HepG2 (cell line): ENCODE measurements around the gene GABRG3. TPM values are rescaled to one million over a fixed set of nuclear protein-coding genes. Genes with fewer than 3 reads are reported as not detected.

Experiments
- ATAC-seq: fragments of 200-7000 bp; cut with Tn5 transposase; 3 replicates; pipeline ENCODE4 v1.9.1; 2020; ENCODE audit warnings: mild to moderate bottlenecking, moderate library complexity
- BruUV-seq: library from RNA; stranded (reverse); fragments of 400-500 nt; replicated peaks from 2 replicates; lab custom pipeline; 2021; lab: Mats Ljungman, UMichigan
- CTCF ChIA-PET: fragments of 300-600 bp; formaldehyde crosslinking; extraction: SDS; loops from one replicate; lab custom pipeline; 2021; ENCODE audit warnings: low total read pairs, inconsistent platforms, low intra/inter-chr PET ratio; lab: Yijun Ruan, JAX
- POLR2A ChIA-PET: fragments of 350-600 bp; sonication (Branson Sonifier 250); formaldehyde crosslinking; loops from one replicate; lab custom pipeline; 2020; ENCODE audit warnings: antibody characterized with exemption, inconsistent platforms; lab: Yijun Ruan, JAX
- DNase-seq: peaks from one replicate; pipeline ENCODE4 v3.0.0-alpha.2; 2015; ENCODE audit warnings: low spot score
- FAIRE-seq: peaks from 3 replicates; lab custom pipeline; 2011; peaks lifted over from hg19 to GRCh38; lab: Jason Lieb, UNC
- H2AFZ ChIP-seq: one replicate; pipeline ENCODE4 v1.6.1; 2011; ENCODE audit warnings: low read length, inconsistent platforms
- H3K27ac ChIP-seq: fragments of 300-600 bp; 3 replicates; pipeline ENCODE4 v1.8.0; 2011; ENCODE audit warnings: mixed run types, mild to moderate bottlenecking, mixed read lengths, low read length, inconsistent platforms; ENCODE audit not compliant: insufficient read depth; ENCODE audit errors: extremely low read length
- H3K27me3 ChIP-seq, 2 experiments: fragments of 200-600 bp in 1 of 2; 2 replicates in 1 of 2; 3 replicates in 1 of 2; pipeline versions ENCODE4 v1.6.0 to v1.8.0; 2011; ENCODE audit warnings: low read length in 2 of 2, mild to moderate bottlenecking in 2 of 2, moderate library complexity in 2 of 2, inconsistent platforms in 1 of 2; ENCODE audit not compliant: insufficient read depth in 2 of 2, control insufficient read depth in 1 of 2
- H3K36me3 ChIP-seq, 2 experiments: fragments of 200-600 bp in 1 of 2; replicated peaks in 1 of 2; 2 replicates in 1 of 2; 3 replicates in 1 of 2; pipeline versions ENCODE4 v1.5.1 to v1.8.0; 2011; ENCODE audit warnings: low read length in 2 of 2, inconsistent platforms in 1 of 2; ENCODE audit not compliant: insufficient read depth in 2 of 2, control insufficient read depth in 1 of 2
- H3K4me1 ChIP-seq: 2 replicates; pipeline ENCODE4 v1.5.1; 2012; ENCODE audit warnings: low read length, inconsistent platforms; ENCODE audit not compliant: insufficient read depth
- H3K4me2 ChIP-seq: 2 replicates; pipeline ENCODE4 v1.6.0; 2011; ENCODE audit warnings: low read depth, low read length, inconsistent platforms
- H3K4me3 ChIP-seq, 3 experiments: fragments of 200-600 bp in 1 of 3; sonication (generic), shearing (Covaris generic) in 1 of 3; replicated peaks in 1 of 3; 2 replicates each; pipeline ENCODE4 v1.5.1; 2011 to 2016; ENCODE audit warnings: low read length in 3 of 3, inconsistent platforms in 2 of 3, low read depth in 2 of 3, mild to moderate bottlenecking in 2 of 3, control low read depth in 1 of 3, mixed read lengths in 1 of 3; ENCODE audit not compliant: insufficient read depth in 1 of 3
- H3K79me2 ChIP-seq: one replicate; pipeline ENCODE4 v1.6.1; 2011; ENCODE audit warnings: low read length, inconsistent platforms; ENCODE audit not compliant: insufficient read depth
- H3K9ac ChIP-seq: 2 replicates; pipeline ENCODE4 v1.6.0; 2011; ENCODE audit warnings: mild to moderate bottlenecking, low read depth, low read length, inconsistent platforms; ENCODE audit not compliant: insufficient read depth
- H3K9me3 ChIP-seq: 2 replicates; pipeline ENCODE4 v1.5.1; 2012; ENCODE audit warnings: mild to moderate bottlenecking, low read length
- H4K20me1 ChIP-seq: 2 replicates; pipeline ENCODE4 v1.6.0; 2011; ENCODE audit warnings: inconsistent platforms, mild to moderate bottlenecking, low read length, moderate library complexity; ENCODE audit not compliant: insufficient read depth
- HNRNPLL ChIP-seq: fragments of 200-400 bp; formaldehyde crosslinking; IDR thresholded peaks from 2 replicates; pipeline ENCODE4 v1.6.1; 2017; ENCODE audit warnings: mild to moderate bottlenecking, low read depth, low read length; ENCODE audit not compliant: poor library complexity, severe bottlenecking
- KLF11 ChIP-seq: IDR thresholded peaks from 2 replicates; pipeline ENCODE4 v1.6.1; 2016; ENCODE audit warnings: missing compliant biosample characterization
- KLF9 ChIP-seq: IDR thresholded peaks from 2 replicates; pipeline ENCODE4 v1.6.1; 2016; ENCODE audit warnings: low read depth
- MED1 ChIP-seq: sonication (generic); formaldehyde crosslinking; IDR thresholded peaks from 2 replicates; pipeline ENCODE4 v1.4.0; 2020; ENCODE audit warnings: missing genetic modification reagents
- SETDB1 ChIP-seq: sonication (generic); formaldehyde crosslinking; IDR thresholded peaks from 2 replicates; pipeline ENCODE4 v1.5.1; 2020; ENCODE audit warnings: missing genetic modification reagents, mild to moderate bottlenecking, borderline replicate concordance
- STAG1 ChIP-seq: sonication (generic); formaldehyde crosslinking; IDR thresholded peaks from 2 replicates; pipeline ENCODE4 v1.4.0; 2020; ENCODE audit warnings: missing genetic modification reagents
- ZBTB1 ChIP-seq: sonication (generic); formaldehyde crosslinking; IDR thresholded peaks from 2 replicates; pipeline ENCODE4 v1.4.0; 2020; ENCODE audit warnings: missing genetic modification reagents, borderline replicate concordance
- ZBTB38 ChIP-seq: sonication (generic); formaldehyde crosslinking; IDR thresholded peaks from 2 replicates; pipeline ENCODE4 v1.5.1; 2020; ENCODE audit warnings: mild to moderate bottlenecking, missing genetic modification reagents
- ZBTB42 ChIP-seq: sonication (generic); formaldehyde crosslinking; IDR thresholded peaks from 2 replicates; pipeline ENCODE4 v1.5.0; 2020; ENCODE audit warnings: mild to moderate bottlenecking, missing genetic modification reagents
- ZFP1 ChIP-seq: IDR thresholded peaks from 2 replicates; pipeline ENCODE4 v1.6.1; 2016
- ZKSCAN1 ChIP-seq: fragments of 150-350 bp; IDR thresholded peaks from 2 replicates; pipeline ENCODE4 v1.6.1; 2014; ENCODE audit warnings: low read length
- ZNF180 ChIP-seq: sonication (generic); formaldehyde crosslinking; IDR thresholded peaks from 2 replicates; pipeline ENCODE4 v1.4.0; 2020; ENCODE audit warnings: low read depth, missing genetic modification reagents, borderline replicate concordance
- ZNF326 ChIP-seq: sonication (generic); formaldehyde crosslinking; IDR thresholded peaks from 2 replicates; pipeline ENCODE4 v1.4.0; 2020; ENCODE audit warnings: missing genetic modification reagents, borderline replicate concordance
- ZNF335 ChIP-seq: sonication (generic); formaldehyde crosslinking; IDR thresholded peaks from 2 replicates; pipeline ENCODE4 v1.4.0; 2020; ENCODE audit warnings: missing genetic modification reagents
- ZNF484 ChIP-seq: sonication (generic); formaldehyde crosslinking; IDR thresholded peaks from 2 replicates; pipeline ENCODE4 v1.5.1; 2020; ENCODE audit warnings: mild to moderate bottlenecking, low read depth, missing genetic modification reagents, borderline replicate concordance
- ZNF629 ChIP-seq: sonication (generic); formaldehyde crosslinking; conservative IDR thresholded peaks from 2 replicates; pipeline ENCODE4 v1.5.0; 2020; ENCODE audit warnings: missing genetic modification reagents
- WGBS: methylation state at CpG from one replicate; pipeline ENCODE4 v1.1.6; 2017; ENCODE audit warnings: low lambda C conversion rate; 5-methylcytosine and 5-hydroxymethylcytosine counted together
- in situ Hi-C: cut with HindIII; loops from 2 replicates; pipeline ENCODE4 v1.10.0; 2017; ENCODE audit warnings: low pct_unique_long_range_greater_than_20kb; ENCODE audit not compliant: extremely low pct_ligation_motif_present
- intact Hi-C: fragments of 100-400 bp; cut with micrococcal nuclease; formaldehyde crosslinking; loops from one replicate; pipeline ENCODE4 v1.10.0; 2022; ENCODE audit not compliant: unreplicated experiment
- polyA plus RNA-seq, 8 experiments: library from polyadenylated mRNA; depleted of rRNA in 3 of 8; stranded (reverse) in 7 of 8; unstranded in 1 of 8; fragments of >200 nt; fragmentation: Illumina TruSeq in 4 of 8; extraction: Trizol in 4 of 8; gene quantifications; 2 replicates each; pipeline versions ENCODE4 v1.2.1 to v1.2.3, GENCODE V29; 2011 to 2016; ENCODE audit warnings: low read depth in 4 of 8, missing spikeins in 1 of 8, mixed read lengths in 1 of 8; ENCODE audit not compliant: insufficient read depth in 1 of 8
- total RNA-seq, 5 experiments: library from RNA; depleted of rRNA; stranded (reverse); fragments of >200 nt; fragmentation: Illumina TruSeq; extraction: Trizol; gene quantifications; 2 replicates each; pipeline ENCODE4 v1.2.3, GENCODE V29; 2016; ENCODE audit warnings: low read depth in 1 of 5
- TF ChIP-seq, protein P1 (sequence below): sonication (generic); formaldehyde crosslinking; IDR thresholded peaks from 2 replicates; pipeline ENCODE4 v1.4.0; 2020; ENCODE audit warnings: mild to moderate bottlenecking, missing genetic modification reagents
- TF ChIP-seq, protein P2 (sequence below): sonication (generic); formaldehyde crosslinking; IDR thresholded peaks from 2 replicates; pipeline ENCODE4 v1.4.0; 2020; ENCODE audit warnings: mild to moderate bottlenecking, missing genetic modification reagents

GABRG3 gene
- total and polyA plus RNA-seq, 2 of the 13 experiments (the other 11 are each of a cell fraction or from before 2014, with no cell fraction given): not detected

DNA sequence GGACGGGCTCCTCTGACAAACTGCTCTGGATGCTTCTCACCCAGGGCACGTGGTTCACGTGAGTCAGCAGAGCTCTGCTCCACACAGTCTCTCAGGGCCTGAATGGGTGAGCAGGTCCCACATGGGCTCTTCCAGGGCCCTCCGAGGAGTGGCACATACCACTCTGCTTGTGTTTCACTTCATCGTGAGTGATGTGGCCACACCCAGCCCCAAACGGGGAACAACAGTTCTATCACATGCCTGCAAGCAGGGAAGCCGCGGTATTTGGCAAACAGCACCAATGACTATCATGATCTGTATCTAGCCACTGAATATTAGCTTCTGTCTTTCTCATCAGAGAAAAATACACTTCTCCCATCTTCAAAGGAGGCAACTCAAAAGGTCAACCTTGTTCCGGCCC is 352.8 kb downstream of the GABRG3 start:
- peaks cover 20% of the 10 kb centered on the region for H3K9me3 ChIP-seq

More for the DNA sequence above, 352.8 kb downstream of the GABRG3 start:
- Histone ChIP-seq H3K4me1 (no peaks in the 10 kb centered on the region), H3K4me2 (no peak overlapping the region), H4K20me1 (no peaks in the 10 kb centered on the region), H3K27me3 (no peaks in the 10 kb centered on the region), H3K9ac (no peak overlapping the region)
- WGBS: 4% methylated on average over 9 of the region's 9 CpGs
- FAIRE-seq: no peak
- BruUV-seq: no TSS peak
- ATAC-seq: no peak
- DNase-seq: no peak
- in situ Hi-C loops: no loop called here
- intact Hi-C loops: no loop called here
- TF ChIP-seq KLF9 (CRISPR knock-in tag) (no peak), STAG1 (no peak), ZNF629 (CRISPR knock-in tag) (no peak), ZKSCAN1 (no peak), ZNF326 (CRISPR knock-in tag) (no peak), ZNF180 (CRISPR knock-in tag) (no peak), HNRNPLL (no peak), SETDB1 (CRISPR knock-in tag) (no peak), ZBTB38 (CRISPR knock-in tag) (no peak), ZNF484 (no peak), ZNF335 (no peak), ZBTB1 (CRISPR knock-in tag) (no peak), KLF11 (CRISPR knock-in tag) (no peak), ZFP1 (CRISPR knock-in tag) (no peak), ZBTB42 (CRISPR knock-in tag) (no peak), MED1 (CRISPR knock-in tag) (no peak)
- TF ChIP-seq, protein P1, sequence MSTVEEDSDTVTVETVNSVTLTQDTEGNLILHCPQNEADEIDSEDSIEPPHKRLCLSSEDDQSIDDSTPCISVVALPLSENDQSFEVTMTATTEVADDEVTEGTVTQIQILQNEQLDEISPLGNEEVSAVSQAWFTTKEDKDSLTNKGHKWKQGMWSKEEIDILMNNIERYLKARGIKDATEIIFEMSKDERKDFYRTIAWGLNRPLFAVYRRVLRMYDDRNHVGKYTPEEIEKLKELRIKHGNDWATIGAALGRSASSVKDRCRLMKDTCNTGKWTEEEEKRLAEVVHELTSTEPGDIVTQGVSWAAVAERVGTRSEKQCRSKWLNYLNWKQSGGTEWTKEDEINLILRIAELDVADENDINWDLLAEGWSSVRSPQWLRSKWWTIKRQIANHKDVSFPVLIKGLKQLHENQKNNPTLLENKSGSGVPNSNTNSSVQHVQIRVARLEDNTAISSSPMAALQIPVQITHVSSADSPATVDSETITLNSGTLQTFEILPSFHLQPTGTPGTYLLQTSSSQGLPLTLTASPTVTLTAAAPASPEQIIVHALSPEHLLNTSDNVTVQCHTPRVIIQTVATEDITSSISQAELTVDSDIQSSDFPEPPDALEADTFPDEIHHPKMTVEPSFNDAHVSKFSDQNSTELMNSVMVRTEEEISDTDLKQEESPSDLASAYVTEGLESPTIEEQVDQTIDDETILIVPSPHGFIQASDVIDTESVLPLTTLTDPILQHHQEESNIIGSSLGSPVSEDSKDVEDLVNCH (CRISPR knock-in tag): no peak
- TF ChIP-seq, protein P2, sequence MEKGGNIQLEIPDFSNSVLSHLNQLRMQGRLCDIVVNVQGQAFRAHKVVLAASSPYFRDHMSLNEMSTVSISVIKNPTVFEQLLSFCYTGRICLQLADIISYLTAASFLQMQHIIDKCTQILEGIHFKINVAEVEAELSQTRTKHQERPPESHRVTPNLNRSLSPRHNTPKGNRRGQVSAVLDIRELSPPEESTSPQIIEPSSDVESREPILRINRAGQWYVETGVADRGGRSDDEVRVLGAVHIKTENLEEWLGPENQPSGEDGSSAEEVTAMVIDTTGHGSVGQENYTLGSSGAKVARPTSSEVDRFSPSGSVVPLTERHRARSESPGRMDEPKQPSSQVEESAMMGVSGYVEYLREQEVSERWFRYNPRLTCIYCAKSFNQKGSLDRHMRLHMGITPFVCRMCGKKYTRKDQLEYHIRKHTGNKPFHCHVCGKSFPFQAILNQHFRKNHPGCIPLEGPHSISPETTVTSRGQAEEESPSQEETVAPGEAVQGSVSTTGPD (CRISPR knock-in tag): no peak
- TF ChIP-seq, all 625 proteins: peak for 0
- H3K79me2 ChIP-seq: no peaks in the 10 kb centered on the region
- ChIA-PET CTCF (no interaction called here), POLR2A (no interaction called here)
- no peak overlapping the region for H3K4me3 ChIP-seq
- H2AFZ ChIP-seq: no peak overlapping the region
- no peak overlapping the region for H3K27ac ChIP-seq
- no peaks in the 10 kb centered on the region for H3K36me3 ChIP-seq
